Measurements from ENCODE around the gene RAI14. TPM values are rescaled to one million over a fixed set of nuclear protein-coding genes. Genes with fewer than 3 reads are reported as not detected.
"Not testable (repeated sequence)": the region's sequence is repeated elsewhere in the genome, so short reads cannot be mapped to it uniquely, and the experiment has no call there.

RAI14 gene
- total RNA-seq, 1 donor from 2014 or later: 307 TPM

DNA sequence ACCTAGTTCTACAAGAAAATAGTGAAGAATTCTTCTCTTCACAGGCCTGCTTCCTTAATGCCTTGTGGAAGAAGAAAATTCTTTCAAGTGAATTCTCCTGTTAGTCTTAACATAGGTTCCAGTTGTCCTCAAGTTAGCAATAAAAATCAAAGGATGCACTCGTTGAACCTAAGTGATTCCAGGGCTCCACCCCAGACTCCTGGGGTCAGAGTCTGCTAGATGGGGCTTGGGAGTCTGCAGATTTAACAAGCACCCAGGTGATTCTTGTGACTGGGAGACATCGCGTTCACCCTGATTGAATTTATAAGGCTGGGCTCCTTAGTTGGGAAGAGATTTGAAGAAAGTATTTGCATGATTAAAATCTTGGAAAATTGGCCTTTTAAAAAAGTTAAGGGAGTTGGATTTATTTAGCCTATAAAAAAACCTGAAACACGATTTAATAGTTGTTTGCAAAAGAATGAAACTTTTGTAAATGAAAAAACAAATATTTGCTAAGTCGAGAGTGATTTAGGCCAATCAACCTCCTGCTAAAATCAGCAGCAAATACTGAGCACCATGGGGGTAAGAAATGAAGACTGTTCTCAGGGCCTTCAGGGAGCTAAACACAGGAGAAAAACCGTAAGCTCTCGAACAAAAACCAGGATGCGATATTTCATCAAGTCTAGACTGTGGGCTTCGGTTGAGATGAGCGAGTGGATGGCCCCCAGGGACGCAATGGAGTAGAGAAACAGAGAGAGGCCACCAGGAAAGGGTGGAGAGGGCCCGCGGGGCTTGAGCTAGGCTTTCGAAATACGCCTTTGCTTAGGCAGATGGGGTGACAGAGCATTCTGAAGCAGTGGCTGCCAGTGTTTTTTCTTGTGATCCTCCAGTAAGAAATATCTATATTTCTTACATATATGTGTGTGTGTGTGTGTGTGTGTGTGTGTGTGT lies 95.9 kb downstream of the RAI14 start:
- Histone ChIP-seq H2AFZ (ENCODE audit: low read depth, low read length) (no peak overlapping the region), H3K4me1 (ENCODE audit: insufficient read depth, low read length) (peaks cover 10% of the 10 kb centered on the region), H3K79me2 (ENCODE audit: insufficient read depth, low read length) (peaks cover 95% of the 10 kb centered on the region), H3K36me3 (ENCODE audit: insufficient read depth, low read length) (peaks cover 16% of the 10 kb centered on the region), H3K9me3 (ENCODE audit: insufficient read depth, low read depth, low read length) (no peaks in the 10 kb centered on the region), H3K27ac (ENCODE audit: low read depth, low read length) (no peak overlapping the region), H3K4me2 (ENCODE audit: low read length) (no peak overlapping the region), H3K9ac (ENCODE audit: low read length) (no peak overlapping the region), H3K4me3 (ENCODE audit: insufficient read depth, low read depth, low read length) (no peak overlapping the region), H4K20me1 (ENCODE audit: insufficient read depth, low read length) (peaks cover 79% of the 10 kb centered on the region), H3K27me3 (ENCODE audit: insufficient read depth, low read length) (no peaks in the 10 kb centered on the region)
- no peaks in the 10 kb centered on the region for H3K27me3 Mint-ChIP-seq (ENCODE audit: low read depth, unreplicated experiment)
- DNase-seq (ENCODE audit: low read depth) (no peak), FAIRE-seq (no peak)
- H3K36me3 Mint-ChIP-seq (ENCODE audit: low read depth, unreplicated experiment): peaks cover 23% of the 10 kb centered on the region
- TF ChIP-seq CTCF (IDR thresholded peaks at IDR 0.05; ENCODE audit: insufficient read depth, low read depth, low read length) (no peak), EZH2 (IDR thresholded peaks at IDR 0.05; ENCODE audit: insufficient read depth, low read length) (no peak)
- no peak overlapping the region for H3K27ac Mint-ChIP-seq (ENCODE audit: unreplicated experiment)
- peaks cover 47% of the 10 kb centered on the region for H3K4me1 Mint-ChIP-seq (ENCODE audit: low read depth, unreplicated experiment)
- no peaks in the 10 kb centered on the region for H3K9me3 Mint-ChIP-seq (ENCODE audit: unreplicated experiment)
- H3K4me3 Mint-ChIP-seq (ENCODE audit: unreplicated experiment): no peak overlapping the region

- peaks cover 10% of the 10 kb centered on the region for H3K4me1 ChIP-seq (ENCODE audit: insufficient read depth, low read length)
- not testable (repeated sequence) for H2AFZ ChIP-seq (ENCODE audit: low read depth, low read length); H3K4me3 Mint-ChIP-seq (ENCODE audit: unreplicated experiment); H3K4me2 ChIP-seq (ENCODE audit: low read length); H3K27me3 ChIP-seq (ENCODE audit: insufficient read depth, low read length); FAIRE-seq; DNase-seq (ENCODE audit: low read depth); H3K9me3 ChIP-seq (ENCODE audit: insufficient read depth, low read depth, low read length); H3K27me3 Mint-ChIP-seq (ENCODE audit: low read depth, unreplicated experiment); H3K27ac ChIP-seq (ENCODE audit: low read depth, low read length); H3K27ac Mint-ChIP-seq (ENCODE audit: unreplicated experiment); H3K9me3 Mint-ChIP-seq (ENCODE audit: unreplicated experiment); H3K9ac ChIP-seq (ENCODE audit: low read length); H3K4me3 ChIP-seq (ENCODE audit: insufficient read depth, low read depth, low read length)
- H3K79me2 ChIP-seq (ENCODE audit: insufficient read depth, low read length): peaks cover 95% of the 10 kb centered on the region
- H3K36me3 Mint-ChIP-seq (ENCODE audit: low read depth, unreplicated experiment): peaks cover 25% of the 10 kb centered on the region
- H3K36me3 ChIP-seq (ENCODE audit: insufficient read depth, low read length): peaks cover 24% of the 10 kb centered on the region
- peaks cover 43% of the 10 kb centered on the region for H3K4me1 Mint-ChIP-seq (ENCODE audit: low read depth, unreplicated experiment)
- peaks cover 75% of the 10 kb centered on the region for H4K20me1 ChIP-seq (ENCODE audit: insufficient read depth, low read length)
Observed at GRCh38 chr5:34753236-34753635, 97.1 kb downstream of the RAI14 start.

- H3K4me3 Mint-ChIP-seq (ENCODE audit: unreplicated experiment): no peak overlapping the region
- DNase-seq (ENCODE audit: low read depth): no peak
- Histone ChIP-seq H3K4me3 (ENCODE audit: insufficient read depth, low read depth, low read length) (no peak overlapping the region), H3K27ac (ENCODE audit: low read depth, low read length) (no peak overlapping the region), H3K9ac (ENCODE audit: low read length) (no peak overlapping the region), H3K4me2 (ENCODE audit: low read length) (no peak overlapping the region), H4K20me1 (ENCODE audit: insufficient read depth, low read length) (peaks cover 61% of the 10 kb centered on the region), H2AFZ (ENCODE audit: low read depth, low read length) (no peak overlapping the region), H3K4me1 (ENCODE audit: insufficient read depth, low read length) (peaks cover 3% of the 10 kb centered on the region), H3K9me3 (ENCODE audit: insufficient read depth, low read depth, low read length) (no peaks in the 10 kb centered on the region), H3K79me2 (ENCODE audit: insufficient read depth, low read length) (peaks cover 92% of the 10 kb centered on the region), H3K36me3 (ENCODE audit: insufficient read depth, low read length) (peaks cover 34% of the 10 kb centered on the region), H3K27me3 (ENCODE audit: insufficient read depth, low read length) (no peaks in the 10 kb centered on the region)
- no peak overlapping the region for H3K27ac Mint-ChIP-seq (ENCODE audit: unreplicated experiment)
- H3K9me3 Mint-ChIP-seq (ENCODE audit: unreplicated experiment): no peaks in the 10 kb centered on the region
- peaks cover 27% of the 10 kb centered on the region for H3K4me1 Mint-ChIP-seq (ENCODE audit: low read depth, unreplicated experiment)
- no peaks in the 10 kb centered on the region for H3K27me3 Mint-ChIP-seq (ENCODE audit: low read depth, unreplicated experiment)
- TF ChIP-seq EZH2 (IDR thresholded peaks at IDR 0.05; ENCODE audit: insufficient read depth, low read length) (no peak), CTCF (IDR thresholded peaks at IDR 0.05; ENCODE audit: insufficient read depth, low read depth, low read length) (no peak)
- H3K36me3 Mint-ChIP-seq (ENCODE audit: low read depth, unreplicated experiment): peaks cover 29% of the 10 kb centered on the region
- no peak for FAIRE-seq
Observed at GRCh38 chr5:34755926-34756325, 99.8 kb downstream of the RAI14 start.

All from astrocyte (in vitro differentiated cells and primary cell).